A673 (cell line): ENCODE data around the gene RRP1.

ENCODE experiments used
- CTCF ChIP-seq: fragments of 300-800, 200-600 bp; sonication (generic); conservative IDR thresholded peaks from 2 replicates; pipeline ENCODE4 v1.5.1; 2017; ENCODE audit warnings: low read depth, mild to moderate bottlenecking, antibody characterized with exemption, low read length, moderate library complexity, mixed read lengths
- EZH2 ChIP-seq: fragments of 200-600 bp; sonication (generic); IDR thresholded peaks from 2 replicates; pipeline ENCODE4 v1.6.1; 2017; ENCODE audit warnings: borderline replicate concordance, low read depth, mild to moderate bottlenecking, mixed read lengths, antibody characterized with exemption, low read length; ENCODE audit not compliant: poor library complexity, severe bottlenecking

- no peak for TF ChIP-seq CTCF
- TF ChIP-seq EZH2, result no peak
These were observed 20.0 kb downstream of the RRP1 start for GRCh38 chr21:43809346-43809799.
